Activated T-helper 17 cell treated with anti-CD3 and anti-CD28 coated beads, Interleukin-2, amount 50 U/mL, for 72 hours (primary cell): Measurements from ENCODE around the gene F8. TPM values are rescaled to one million over a fixed set of nuclear protein-coding genes. Genes with fewer than 3 reads are reported as not detected.
A peak's percentile ranks its signal among the peaks of the same experiment; 100 is the strongest.

ENCODE experiments used
- ATAC-seq: fragments of 150-1000 bp; cut with Tn5 transposase; replicated peaks from 2 replicates; pipeline ENCODE4 v1.10.0; 2021; ENCODE audit warnings: mild to moderate bottlenecking, moderate library complexity
- H3K27ac Mint-ChIP-seq: one replicate; pipeline ENCODE4 v1.8.0; 2022; ENCODE audit warnings: mixed read lengths
- H3K27me3 Mint-ChIP-seq: one replicate; pipeline ENCODE4 v1.8.0; 2022; ENCODE audit warnings: mixed read lengths
- H3K36me3 Mint-ChIP-seq: one replicate; pipeline ENCODE4 v1.8.0; 2022; ENCODE audit warnings: low read depth, mild to moderate bottlenecking, mixed read lengths
- H3K4me1 Mint-ChIP-seq: one replicate; pipeline ENCODE4 v1.8.0; 2022; ENCODE audit warnings: mixed read lengths
- H3K4me3 Mint-ChIP-seq: one replicate; pipeline ENCODE4 v1.8.0; 2022; ENCODE audit warnings: mild to moderate bottlenecking, mixed read lengths
- H3K9me3 Mint-ChIP-seq: one replicate; pipeline ENCODE4 v1.8.0; 2022; ENCODE audit warnings: mixed read lengths
- total RNA-seq, 2 donors: library from RNA; stranded (reverse); gene quantifications; one replicate each; pipeline ENCODE4 v1.2.3, GENCODE V29; 2022

F8 gene
- total RNA-seq, 2 donors from 2014 or later, result 5.6 to 7.9 TPM

DNA sequence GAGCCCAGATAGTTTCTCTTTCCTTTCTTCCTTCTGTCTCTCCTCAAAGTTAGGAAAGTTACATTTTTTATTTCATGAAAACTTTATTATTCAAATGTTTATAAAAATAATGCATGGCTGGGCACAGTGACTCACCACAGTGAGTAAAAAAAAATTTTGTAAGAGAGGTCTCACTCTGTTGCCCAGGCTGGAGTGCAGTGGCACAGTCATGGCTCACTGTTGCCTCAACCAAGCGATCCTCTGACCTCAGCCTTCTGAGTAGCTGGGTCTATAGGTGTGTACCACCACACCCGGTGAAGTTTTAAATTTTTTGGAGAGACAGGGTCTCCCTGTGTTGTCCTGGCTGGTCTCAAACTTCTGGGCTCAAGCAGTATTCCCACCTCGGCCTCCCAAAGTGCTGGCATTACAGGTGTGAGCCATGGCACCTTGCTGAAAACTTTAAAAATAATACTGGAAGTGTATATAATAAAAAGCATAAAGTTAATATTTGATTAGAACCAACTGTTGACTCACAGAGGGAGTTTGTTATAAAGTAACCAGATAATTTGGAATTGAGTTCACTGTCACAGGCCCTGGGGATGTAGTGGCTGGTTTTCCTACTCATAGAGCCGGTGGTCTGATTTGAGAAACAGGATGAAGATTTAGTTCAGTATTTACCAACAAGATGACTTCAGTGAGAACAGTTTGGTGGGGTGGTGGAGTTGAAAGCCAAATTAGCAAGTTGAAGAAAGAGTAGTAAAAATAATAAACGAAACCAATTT is 30.4 kb upstream of the F8 start:
- Mint-ChIP-seq H3K27ac (no peak overlapping the region), H3K4me3 (no peak overlapping the region), H3K9me3 (no peaks in the 10 kb centered on the region), H3K27me3 (no peaks in the 10 kb centered on the region), H3K4me1 (no peaks in the 10 kb centered on the region), H3K36me3 (peaks cover 59% of the 10 kb centered on the region)
- no peak for ATAC-seq

DNA sequence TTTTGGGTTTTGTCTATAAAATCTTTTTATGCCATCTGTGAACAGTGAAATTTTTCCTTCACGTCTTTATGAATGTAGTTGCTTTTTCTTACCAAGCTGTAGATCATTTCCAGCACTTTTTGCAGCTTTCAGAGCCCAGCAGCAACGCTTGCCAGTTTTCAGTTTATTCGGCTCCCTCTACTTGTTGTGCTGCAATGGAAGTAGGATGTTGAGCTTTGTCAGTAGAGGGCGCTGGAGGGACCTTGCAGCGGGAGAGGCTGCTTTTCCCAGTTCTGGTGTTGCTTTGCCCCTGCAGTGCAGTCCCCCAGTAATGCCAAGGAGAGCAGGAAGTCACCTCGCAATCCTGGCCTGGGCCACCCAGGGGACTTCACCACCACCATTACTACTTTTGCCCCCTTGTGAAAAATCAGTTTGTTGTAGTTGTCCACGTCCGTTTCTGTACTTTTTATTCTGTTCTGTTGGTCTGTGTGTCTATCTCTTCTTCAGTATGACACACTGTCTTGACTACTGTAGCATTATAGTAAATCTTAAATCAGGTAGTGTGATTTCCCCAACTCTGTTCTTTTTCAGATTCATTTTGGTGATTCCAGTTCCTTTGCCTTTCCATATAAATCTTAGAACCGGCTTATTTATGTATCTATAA is 26.6 kb upstream of the F8 start:
- peaks cover 4% of the 10 kb centered on the region for H3K4me1 Mint-ChIP-seq
- no peaks in the 10 kb centered on the region for H3K27me3 Mint-ChIP-seq
- no peak overlapping the region for H3K4me3 Mint-ChIP-seq
- no peak overlapping the region for H3K27ac Mint-ChIP-seq
- ATAC-seq, result no peak
- H3K36me3 Mint-ChIP-seq, result peaks cover 70% of the 10 kb centered on the region
- no peaks in the 10 kb centered on the region for H3K9me3 Mint-ChIP-seq

DNA sequence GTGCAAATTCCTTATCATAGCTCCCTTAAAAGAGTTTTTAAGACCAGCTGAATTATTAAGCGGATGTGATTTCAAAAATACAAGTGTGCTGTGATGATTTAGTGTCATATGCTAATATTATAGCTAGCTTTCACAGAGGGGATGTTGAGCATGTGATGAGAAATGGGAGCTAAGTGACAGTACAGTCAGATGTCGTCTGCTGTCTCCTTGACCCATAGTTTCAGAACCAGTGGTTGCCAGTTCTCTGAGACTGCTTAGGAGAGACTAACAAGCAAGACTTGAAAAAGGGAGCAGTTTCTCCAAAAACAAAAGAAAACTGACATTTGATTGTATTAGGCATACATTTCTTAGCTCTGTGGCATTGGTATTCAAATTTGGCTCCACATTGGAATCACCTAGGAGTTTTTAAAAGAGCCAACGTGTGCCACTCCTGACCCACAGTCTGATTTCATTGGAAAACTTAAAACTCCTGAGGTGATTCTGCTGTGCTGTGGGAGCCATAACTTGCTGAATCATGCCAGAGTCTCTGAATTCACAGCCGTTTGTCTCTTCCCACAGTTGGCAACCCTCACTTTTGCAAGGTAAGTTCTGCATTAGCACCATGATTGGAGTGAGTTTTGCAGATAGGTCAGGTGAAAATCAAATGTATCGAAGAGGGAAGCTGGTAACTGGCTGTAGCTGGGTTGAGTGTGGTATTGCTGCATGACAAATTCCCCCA is 24.4 kb upstream of the F8 start:
- peaks cover 62% of the 10 kb centered on the region for H3K36me3 Mint-ChIP-seq
- no peak overlapping the region for H3K27ac Mint-ChIP-seq
- no peaks in the 10 kb centered on the region for H3K27me3 Mint-ChIP-seq
- H3K4me3 Mint-ChIP-seq, result no peak overlapping the region
- H3K4me1 Mint-ChIP-seq, result peaks cover 4% of the 10 kb centered on the region
- no peaks in the 10 kb centered on the region for H3K9me3 Mint-ChIP-seq
- no peak for ATAC-seq

DNA sequence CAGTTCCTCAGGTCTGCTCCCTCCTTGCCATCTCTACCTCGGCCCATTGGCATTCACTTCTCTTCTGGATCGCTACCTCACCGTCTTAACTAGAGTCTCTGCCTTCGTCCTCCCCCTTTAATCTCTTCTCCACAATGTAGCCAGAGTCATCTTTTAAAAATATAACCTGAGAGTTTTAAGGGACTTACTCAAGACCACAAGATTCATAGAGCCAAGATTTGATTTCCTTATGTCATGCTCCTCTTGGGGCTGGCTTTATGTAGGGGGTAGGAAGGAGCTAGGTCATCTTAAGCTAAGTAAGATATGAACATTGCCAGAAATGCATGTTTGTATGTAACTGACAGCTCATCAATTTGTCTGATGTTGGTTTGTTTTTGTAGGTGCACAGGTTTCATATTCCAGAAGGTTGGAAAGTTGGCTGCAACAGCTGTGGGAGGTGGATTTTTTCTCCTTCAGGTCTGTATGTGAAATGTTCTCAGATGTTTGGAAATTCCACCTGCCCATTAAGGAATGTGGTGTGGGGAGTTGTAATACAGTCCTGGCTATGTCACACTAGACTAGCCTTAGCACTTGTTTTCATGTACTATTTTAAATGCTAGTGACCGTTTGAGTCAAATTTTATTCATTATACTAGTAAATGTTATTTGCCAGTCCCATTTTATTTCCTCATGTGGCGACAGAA is 23.7 kb upstream of the F8 start:
- Mint-ChIP-seq H3K9me3 (no peaks in the 10 kb centered on the region), H3K36me3 (peaks cover 59% of the 10 kb centered on the region), H3K4me3 (no peak overlapping the region), H3K27ac (no peak overlapping the region), H3K27me3 (no peaks in the 10 kb centered on the region), H3K4me1 (peaks cover 4% of the 10 kb centered on the region)
- ATAC-seq, result no peak

DNA sequence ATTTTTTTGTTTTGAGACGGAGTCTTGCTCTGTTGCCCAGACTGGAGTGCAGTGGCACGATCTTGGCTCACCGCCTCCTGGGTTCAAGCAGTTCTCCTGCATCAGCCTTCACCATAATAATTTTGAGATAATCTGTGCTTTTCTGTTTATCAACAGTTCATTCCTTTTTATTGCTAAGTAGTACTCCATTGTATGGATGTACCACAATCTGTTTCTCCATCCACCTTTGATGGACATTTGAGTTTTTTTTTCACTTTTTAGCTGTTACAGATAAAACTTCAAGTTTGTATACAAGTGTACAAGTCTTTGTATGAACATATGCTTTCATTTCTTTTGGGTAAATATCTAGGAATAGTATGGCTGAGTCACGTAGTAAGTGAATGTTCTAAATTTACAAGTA is 13.2 kb upstream of the F8 start:
- ATAC-seq, result no peak
- no peaks in the 10 kb centered on the region for H3K9me3 Mint-ChIP-seq
- no peak overlapping the region for H3K4me3 Mint-ChIP-seq
- H3K27ac Mint-ChIP-seq, result no peak overlapping the region
- H3K36me3 Mint-ChIP-seq, result peaks cover 66% of the 10 kb centered on the region
- H3K4me1 Mint-ChIP-seq, result no peaks in the 10 kb centered on the region
- H3K27me3 Mint-ChIP-seq, result no peaks in the 10 kb centered on the region

DNA sequence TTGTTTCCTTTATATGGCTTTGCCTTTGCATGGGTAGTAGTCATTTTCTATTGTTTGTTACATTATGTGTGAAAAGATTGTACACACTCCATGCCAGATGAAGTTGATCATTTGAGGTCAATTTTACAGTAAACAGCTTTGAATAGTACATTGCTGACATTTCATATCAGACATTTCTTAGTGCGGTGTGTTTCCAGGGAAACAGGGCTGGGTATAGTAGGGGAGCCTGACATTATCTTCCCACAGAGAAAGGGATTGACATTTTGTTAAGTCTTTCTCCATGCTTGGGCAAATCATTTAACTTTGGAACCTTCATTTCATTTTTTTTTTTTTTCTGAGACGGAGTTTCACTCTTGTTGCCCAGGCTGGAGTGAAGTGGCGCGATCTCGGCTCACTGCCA is 9.1 kb upstream of the F8 start:
- H3K9me3 Mint-ChIP-seq, result no peaks in the 10 kb centered on the region
- no peak overlapping the region for H3K27ac Mint-ChIP-seq
- no peak overlapping the region for H3K4me3 Mint-ChIP-seq

DNA sequence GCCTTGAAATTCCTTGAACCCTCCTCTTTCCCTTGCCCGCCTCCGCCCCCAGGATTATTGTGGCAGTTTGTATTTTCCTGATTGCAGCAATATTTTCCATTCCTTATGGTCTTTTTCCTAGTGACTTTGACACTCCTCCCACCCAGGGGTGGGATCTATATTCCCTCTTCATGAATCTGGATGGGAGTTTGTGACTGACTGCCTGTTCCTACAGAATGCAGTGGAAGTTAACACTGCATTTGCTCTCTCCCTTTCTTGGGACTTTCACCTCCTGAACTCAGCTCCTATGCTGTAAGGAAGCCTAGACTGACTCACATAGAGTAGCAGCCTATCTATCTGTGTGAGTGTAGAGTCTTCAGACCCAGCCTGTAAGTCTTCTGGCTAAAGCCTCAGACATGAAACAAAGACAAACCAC is 6.4 kb upstream of the F8 start:
- H3K27ac Mint-ChIP-seq, result peak overlapping the region; percentile 86
- peaks cover 11% of the 10 kb centered on the region for H3K36me3 Mint-ChIP-seq
- ATAC-seq, result no peak
- no peaks in the 10 kb centered on the region for H3K9me3 Mint-ChIP-seq
- no peaks in the 10 kb centered on the region for H3K27me3 Mint-ChIP-seq
- H3K4me1 Mint-ChIP-seq, result peaks cover 7% of the 10 kb centered on the region
- H3K4me3 Mint-ChIP-seq, result peak overlapping the region; percentile 86

More for the DNA sequence above, 9.1 kb upstream of the F8 start:
- Mint-ChIP-seq H3K27me3 (no peaks in the 10 kb centered on the region), H3K36me3 (peaks cover 38% of the 10 kb centered on the region), H3K4me1 (peaks cover 7% of the 10 kb centered on the region)
- no peak for ATAC-seq

DNA sequence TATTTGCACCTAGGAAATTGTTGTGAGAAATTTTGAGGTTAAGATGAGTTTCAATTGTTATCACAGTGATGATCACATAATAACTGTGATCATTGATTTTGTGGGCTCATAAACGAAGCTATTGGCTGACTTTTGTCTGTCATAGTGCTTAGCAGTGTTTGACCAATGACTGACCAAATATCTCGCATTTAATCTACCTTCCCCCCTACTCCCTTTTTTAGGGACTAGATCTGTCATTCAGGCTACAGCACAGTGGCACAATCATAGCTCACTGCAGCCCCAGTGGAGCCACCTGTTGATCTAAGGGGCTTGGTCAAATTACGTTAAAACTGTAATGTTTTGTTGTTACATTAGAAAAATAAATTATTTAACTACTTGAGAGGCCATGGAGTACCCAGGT is 5.6 kb upstream of the F8 start:
- no peaks in the 10 kb centered on the region for H3K9me3 Mint-ChIP-seq
- peak overlapping the region; percentile 86 for H3K4me3 Mint-ChIP-seq
- H3K27me3 Mint-ChIP-seq, result no peaks in the 10 kb centered on the region
- peak overlapping the region; percentile 86 for H3K27ac Mint-ChIP-seq
- no peak for ATAC-seq
- H3K36me3 Mint-ChIP-seq, result peaks cover 11% of the 10 kb centered on the region
- peaks cover 7% of the 10 kb centered on the region for H3K4me1 Mint-ChIP-seq

DNA sequence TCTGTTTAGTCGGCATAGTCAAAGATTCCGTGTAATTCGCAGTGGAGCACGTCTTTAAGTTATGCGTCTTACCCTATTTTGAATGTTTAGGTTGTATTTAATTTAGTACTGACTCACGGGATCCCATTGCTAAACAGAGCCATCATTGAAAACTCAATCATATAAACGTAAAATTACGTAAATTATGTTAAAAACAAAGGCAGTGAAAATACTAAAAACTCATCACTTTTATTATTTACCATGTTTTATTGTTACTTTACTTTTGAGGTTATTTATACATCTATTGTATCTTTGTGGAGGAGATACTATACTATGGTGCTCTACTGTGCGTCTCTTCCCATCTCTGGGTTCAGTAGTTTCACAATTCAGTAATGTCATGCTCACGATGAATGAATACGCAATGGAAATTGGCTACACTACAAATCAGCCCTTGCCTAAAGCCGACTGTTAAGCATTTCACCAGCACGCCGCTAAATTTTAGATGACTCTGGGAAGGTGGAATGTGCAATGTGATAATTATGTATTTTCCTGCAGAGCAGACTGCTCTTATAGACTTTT is 5.1 kb upstream of the F8 start:
- ATAC-seq, result peak; percentile 38
- peaks cover 11% of the 10 kb centered on the region for H3K36me3 Mint-ChIP-seq
- peaks cover 7% of the 10 kb centered on the region for H3K4me1 Mint-ChIP-seq
- H3K9me3 Mint-ChIP-seq, result no peaks in the 10 kb centered on the region
- H3K27me3 Mint-ChIP-seq, result no peaks in the 10 kb centered on the region
- H3K27ac Mint-ChIP-seq, result peak overlapping the region; percentile 86
- H3K4me3 Mint-ChIP-seq, result peak overlapping the region; percentile 86

DNA sequence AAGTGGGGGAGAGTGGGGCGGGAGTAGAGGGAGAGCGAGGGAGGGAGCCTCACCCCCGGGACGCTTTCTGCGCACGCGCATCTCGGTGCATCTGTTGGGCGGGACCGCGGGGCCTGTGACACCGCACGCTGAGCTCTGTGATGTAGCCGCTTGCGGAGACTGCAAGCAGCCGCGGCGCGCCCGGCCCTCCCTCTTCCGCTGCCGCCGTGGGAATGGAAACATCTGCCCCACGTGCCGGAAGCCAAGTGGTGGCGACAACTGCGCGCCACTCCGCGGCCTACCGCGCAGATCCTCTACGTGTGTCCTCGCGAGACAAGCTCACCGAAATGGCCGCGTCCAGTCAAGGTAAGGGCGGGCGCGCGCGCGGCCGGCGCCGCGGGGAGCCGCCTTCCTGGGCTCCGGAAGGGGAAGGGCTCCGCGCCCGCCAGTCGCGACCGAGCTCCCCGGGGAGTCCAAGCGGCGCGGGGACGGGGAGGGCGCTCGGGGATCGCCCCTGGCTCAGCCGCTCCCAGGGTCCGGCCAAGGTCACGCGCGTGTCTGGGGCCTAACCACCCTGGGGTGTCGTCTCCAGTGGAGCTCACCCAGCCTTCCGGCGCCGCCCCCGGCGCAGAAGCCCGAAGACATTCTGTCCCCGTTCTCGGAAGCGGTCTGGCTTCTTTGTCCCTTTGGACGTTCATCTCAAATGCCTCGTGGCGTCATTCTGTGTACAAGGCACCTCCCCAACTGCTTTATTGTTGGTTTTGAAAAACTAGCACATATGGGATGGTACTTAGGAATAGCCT is 4.4 kb upstream of the F8 start, which contains the start of gene FUNDC2:
Gene FUNDC2, plus strand, starts transcription at position 118 of the 782 bp plus-strand sequence. Its CDS starts 95 bp downstream, at position 213.
- no peaks in the 10 kb centered on the region for H3K9me3 Mint-ChIP-seq
- H3K4me3 Mint-ChIP-seq, result peak within 1 kb of the TSS; percentile 86
- H3K27me3 Mint-ChIP-seq, result no peaks in the 10 kb centered on the region
- peak within 1 kb of the TSS; percentile 86 for H3K27ac Mint-ChIP-seq
- peaks cover 7% of the 10 kb centered on the region for H3K4me1 Mint-ChIP-seq
- ATAC-seq, result peak; percentile 90
- peaks cover 11% of the 10 kb centered on the region for H3K36me3 Mint-ChIP-seq

DNA sequence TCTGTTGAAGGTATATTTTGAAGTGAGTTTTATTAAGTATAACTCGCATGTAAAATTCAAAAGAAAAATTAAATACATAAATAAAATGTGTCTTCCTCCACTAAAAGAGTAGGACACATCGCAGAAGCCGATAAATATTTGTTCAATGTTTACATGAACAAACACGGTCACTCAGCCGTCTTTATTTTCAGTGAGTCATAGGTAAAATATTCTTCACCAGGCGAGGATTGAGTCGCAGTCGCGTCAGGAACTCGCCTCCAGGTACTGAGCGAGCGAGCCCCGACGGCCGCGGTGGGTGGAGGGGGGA is 3.9 kb upstream of the F8 start:
- H3K9me3 Mint-ChIP-seq, result no peaks in the 10 kb centered on the region
- peaks cover 6% of the 10 kb centered on the region for H3K36me3 Mint-ChIP-seq
- no peak for ATAC-seq
- H3K4me1 Mint-ChIP-seq, result peaks cover 7% of the 10 kb centered on the region
- H3K27ac Mint-ChIP-seq, result peak overlapping the region; percentile 75
- no peaks in the 10 kb centered on the region for H3K27me3 Mint-ChIP-seq
- H3K4me3 Mint-ChIP-seq, result peak overlapping the region; percentile 86

DNA sequence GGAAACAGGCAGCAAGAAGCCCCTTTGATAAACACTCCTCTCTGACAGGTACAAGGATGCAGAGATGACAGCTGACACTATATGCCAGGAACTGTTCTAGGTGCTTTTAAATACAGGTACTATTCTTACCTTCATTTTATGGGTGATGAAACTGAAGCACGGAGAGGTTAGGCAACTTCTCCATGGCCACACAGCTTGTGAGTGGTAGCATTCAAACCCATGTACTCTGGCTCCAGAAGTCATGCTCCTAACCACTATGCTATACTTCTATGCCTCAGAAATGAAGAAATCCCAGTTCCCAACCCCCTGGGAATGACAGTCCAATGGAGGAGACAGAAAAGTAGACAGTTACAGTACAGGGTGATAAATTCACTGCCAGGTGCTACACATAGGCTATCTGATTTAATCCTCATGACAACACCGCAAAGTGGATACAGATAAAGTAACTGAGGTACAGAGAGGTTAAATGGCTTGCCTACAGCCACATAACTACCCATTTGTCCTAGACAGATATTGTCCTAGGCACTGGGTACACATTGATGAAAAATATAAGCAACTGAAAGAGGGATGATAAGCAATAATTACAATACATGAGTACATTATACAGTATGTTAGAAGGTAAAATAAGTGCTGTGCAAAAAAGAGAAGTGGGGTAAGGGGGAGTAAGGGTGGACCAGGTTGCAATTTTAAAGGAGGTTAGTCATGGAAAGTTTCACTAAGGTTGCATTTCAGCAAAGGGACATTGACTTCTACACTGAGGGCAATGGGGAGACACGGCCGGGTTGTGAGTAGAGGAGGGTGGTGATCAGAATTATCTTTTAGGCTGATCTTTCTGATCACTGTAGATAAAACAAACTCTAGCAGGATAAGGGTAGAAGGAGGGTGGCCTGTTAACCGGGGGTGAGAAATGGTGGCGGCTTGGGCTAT is 1.6 kb upstream of the F8 start:
- H3K36me3 Mint-ChIP-seq, result no peaks in the 10 kb centered on the region
- no peak overlapping the region for H3K4me3 Mint-ChIP-seq
- no peak for ATAC-seq
- H3K27me3 Mint-ChIP-seq, result no peaks in the 10 kb centered on the region
- no peak overlapping the region for H3K27ac Mint-ChIP-seq
- H3K9me3 Mint-ChIP-seq, result no peaks in the 10 kb centered on the region
- peaks cover 7% of the 10 kb centered on the region for H3K4me1 Mint-ChIP-seq

DNA sequence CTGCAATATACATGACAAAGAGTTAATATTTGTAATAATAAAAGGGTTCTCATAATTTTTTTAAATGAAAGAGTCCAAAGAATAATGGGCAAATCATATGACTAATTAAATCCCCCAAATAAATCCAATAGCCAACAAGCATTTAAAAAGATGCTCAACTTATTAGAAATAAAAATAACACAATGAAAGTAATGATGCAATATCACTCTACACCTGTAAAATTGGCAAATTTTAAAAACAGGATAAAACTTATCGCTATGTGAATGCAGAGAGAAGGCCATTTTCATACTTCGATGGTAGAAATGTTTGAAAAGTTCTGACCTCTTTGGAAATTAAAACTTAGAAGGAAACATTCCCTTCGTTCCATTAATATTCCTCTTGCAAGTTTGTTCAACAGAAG is 1.9 kb downstream of the F8 start:
- ATAC-seq, result no peak
- Mint-ChIP-seq H3K4me3 (no peak overlapping the region), H3K4me1 (no peaks in the 10 kb centered on the region), H3K36me3 (no peaks in the 10 kb centered on the region), H3K9me3 (no peaks in the 10 kb centered on the region), H3K27ac (no peak overlapping the region), H3K27me3 (no peaks in the 10 kb centered on the region)
